Neural progenitor cell (in vitro differentiated cells): ENCODE data around the gene CPNE4.

Experiments
- EZH2 ChIP-seq: fragments of 200-600 bp; sonication (generic); IDR thresholded peaks from 2 replicates; pipeline ENCODE4 v1.6.1; 2017; ENCODE audit warnings: antibody characterized with exemption, mild to moderate bottlenecking, moderate library complexity
- TF ChIP-seq, protein P1 (sequence below): fragments of 200-600 bp; sonication (generic); IDR thresholded peaks from 2 replicates; pipeline ENCODE4 v1.5.1; 2017; ENCODE audit warnings: antibody characterized with exemption, mild to moderate bottlenecking

- TF ChIP-seq, protein P1, sequence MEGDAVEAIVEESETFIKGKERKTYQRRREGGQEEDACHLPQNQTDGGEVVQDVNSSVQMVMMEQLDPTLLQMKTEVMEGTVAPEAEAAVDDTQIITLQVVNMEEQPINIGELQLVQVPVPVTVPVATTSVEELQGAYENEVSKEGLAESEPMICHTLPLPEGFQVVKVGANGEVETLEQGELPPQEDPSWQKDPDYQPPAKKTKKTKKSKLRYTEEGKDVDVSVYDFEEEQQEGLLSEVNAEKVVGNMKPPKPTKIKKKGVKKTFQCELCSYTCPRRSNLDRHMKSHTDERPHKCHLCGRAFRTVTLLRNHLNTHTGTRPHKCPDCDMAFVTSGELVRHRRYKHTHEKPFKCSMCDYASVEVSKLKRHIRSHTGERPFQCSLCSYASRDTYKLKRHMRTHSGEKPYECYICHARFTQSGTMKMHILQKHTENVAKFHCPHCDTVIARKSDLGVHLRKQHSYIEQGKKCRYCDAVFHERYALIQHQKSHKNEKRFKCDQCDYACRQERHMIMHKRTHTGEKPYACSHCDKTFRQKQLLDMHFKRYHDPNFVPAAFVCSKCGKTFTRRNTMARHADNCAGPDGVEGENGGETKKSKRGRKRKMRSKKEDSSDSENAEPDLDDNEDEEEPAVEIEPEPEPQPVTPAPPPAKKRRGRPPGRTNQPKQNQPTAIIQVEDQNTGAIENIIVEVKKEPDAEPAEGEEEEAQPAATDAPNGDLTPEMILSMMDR: no peak
- TF ChIP-seq EZH2: no peak
These were observed 76.8 kb downstream of the CPNE4 start for GRCh38 chr3:131957980-131958379.
